ENCODE data around the gene SUSD1.
A peak's percentile ranks its signal among the peaks of the same experiment; 100 is the strongest.

The SUSD1 gene

DNA sequence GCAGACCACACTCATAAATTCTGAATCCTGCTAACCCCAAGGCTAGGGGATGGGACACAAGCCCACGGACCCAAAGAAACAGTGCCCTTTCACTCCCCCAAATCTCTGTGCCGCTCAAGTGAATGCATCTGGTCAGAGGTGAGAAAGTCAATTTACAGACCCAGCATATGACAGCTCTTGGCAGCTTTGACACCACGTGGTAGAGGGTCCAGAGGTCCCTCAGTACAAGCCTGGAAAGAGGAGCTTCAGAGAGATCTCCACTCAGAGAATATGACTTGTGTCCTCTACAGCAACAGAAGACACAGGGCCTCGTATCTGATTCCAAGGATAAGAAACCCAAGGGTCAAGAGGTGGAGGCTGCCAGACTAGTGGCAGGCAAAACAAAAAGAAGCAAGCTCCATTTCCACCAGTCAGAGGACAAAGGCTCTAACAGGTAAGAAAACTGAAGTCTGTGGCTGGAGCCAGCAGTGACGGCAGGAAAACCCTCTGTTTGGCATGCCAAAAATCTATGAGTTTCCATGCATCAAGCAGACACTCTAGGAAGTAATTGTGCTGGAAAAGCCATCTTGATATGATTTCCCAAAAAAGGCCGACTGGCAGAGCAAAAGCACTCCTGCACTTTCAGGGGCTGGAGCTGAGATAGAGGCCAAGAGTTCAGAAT lies 139.8 kb downstream of the SUSD1 start:
- Mint-ChIP-seq H3K27ac (peak overlapping the region; percentile 61), H3K9me3 (peaks cover 2% of the 10 kb centered on the region), H3K36me3 (no peaks in the 10 kb centered on the region), H3K4me3 (peak overlapping the region; percentile 24), H3K27me3 (no peaks in the 10 kb centered on the region), H3K4me1 (peaks cover 62% of the 10 kb centered on the region)
- DNase-seq (ENCODE audit: low spot score in 2 of 2) (no peak), ATAC-seq (ENCODE audit: low read depth) (no peak)

- H3K9me3 Mint-ChIP-seq: peaks cover 2% of the 10 kb centered on the region
- peaks cover 63% of the 10 kb centered on the region for H3K4me1 Mint-ChIP-seq
- no peak for DNase-seq (ENCODE audit: low spot score in 2 of 2)
- peak overlapping the region; percentile 0 for H3K27ac Mint-ChIP-seq
- ATAC-seq (ENCODE audit: low read depth): no peak
- no peak overlapping the region for H3K4me3 Mint-ChIP-seq
- no peaks in the 10 kb centered on the region for H3K27me3 Mint-ChIP-seq
- H3K36me3 Mint-ChIP-seq: no peaks in the 10 kb centered on the region
Observed at GRCh38 chr9:112034216-112034611, 140.9 kb downstream of the SUSD1 start.

DNA sequence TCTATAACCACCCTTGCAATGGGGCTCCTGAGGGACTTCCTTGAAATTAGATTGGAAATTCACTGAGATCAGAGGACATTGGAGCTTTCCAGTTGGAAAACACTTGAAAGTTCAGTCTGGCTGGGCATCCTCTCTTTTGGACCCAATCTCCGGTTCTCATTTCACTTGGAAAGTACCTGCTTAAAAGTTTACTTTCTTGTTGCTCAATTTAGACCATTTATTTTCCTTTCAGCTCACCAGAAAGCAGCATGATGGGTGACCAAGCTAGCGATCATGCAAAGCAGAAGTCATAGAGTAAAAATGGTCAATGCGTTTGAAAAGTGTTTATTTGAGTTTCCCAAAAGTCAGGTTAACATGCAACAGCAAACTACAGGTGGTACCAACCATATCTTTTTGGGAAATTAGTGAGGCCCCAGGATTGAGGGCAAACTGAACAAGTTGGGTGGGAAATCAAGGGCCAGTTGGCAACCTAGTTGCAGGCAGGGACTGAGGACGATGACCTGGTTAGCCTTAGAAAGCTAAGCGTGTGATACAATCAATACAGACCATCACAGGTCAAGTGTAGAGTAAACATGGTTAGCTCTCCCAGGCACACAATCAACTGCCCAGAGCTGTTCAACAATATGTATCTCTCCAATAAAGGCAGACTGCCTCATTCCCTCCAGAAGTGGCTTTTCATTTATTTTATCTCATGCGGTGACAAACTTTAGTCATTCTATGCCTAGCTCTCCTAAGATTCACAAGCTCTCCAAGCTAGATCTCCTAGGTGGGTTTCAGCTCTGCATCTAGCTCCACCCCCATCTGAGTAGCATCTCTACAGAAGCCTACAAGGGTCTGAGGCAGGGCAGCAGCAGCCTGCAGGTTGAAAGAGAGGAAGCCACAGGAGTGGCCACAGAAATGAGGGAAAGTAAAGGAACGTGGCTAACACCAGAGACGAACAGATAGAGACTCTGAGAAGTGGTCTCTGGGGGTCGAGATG lies 141.6 kb downstream of the SUSD1 start:
- no peaks in the 10 kb centered on the region for H3K27me3 Mint-ChIP-seq
- no peaks in the 10 kb centered on the region for H3K36me3 Mint-ChIP-seq
- peak overlapping the region; percentile 0 for H3K27ac Mint-ChIP-seq
- H3K4me3 Mint-ChIP-seq: peak overlapping the region; percentile 24
- ATAC-seq (ENCODE audit: low read depth): no peak
- H3K9me3 Mint-ChIP-seq: peaks cover 2% of the 10 kb centered on the region
- H3K4me1 Mint-ChIP-seq: peaks cover 69% of the 10 kb centered on the region
- DNase-seq (ENCODE audit: low spot score in 2 of 2): no peak

- H3K4me1 Mint-ChIP-seq: peaks cover 69% of the 10 kb centered on the region
- H3K27ac Mint-ChIP-seq: peak overlapping the region; percentile 92
- H3K9me3 Mint-ChIP-seq: peaks cover 2% of the 10 kb centered on the region
- no peaks in the 10 kb centered on the region for H3K27me3 Mint-ChIP-seq
- no peak for ATAC-seq (ENCODE audit: low read depth)
- H3K36me3 Mint-ChIP-seq: no peaks in the 10 kb centered on the region
- H3K4me3 Mint-ChIP-seq: no peak overlapping the region
- no peak for DNase-seq (ENCODE audit: low spot score in 2 of 2)
Observed at GRCh38 chr9:112032743-112033142, 142.4 kb downstream of the SUSD1 start.

- Mint-ChIP-seq H3K27me3 (no peaks in the 10 kb centered on the region), H3K4me3 (peak overlapping the region; percentile 73), H3K27ac (peak overlapping the region; percentile 92), H3K36me3 (no peaks in the 10 kb centered on the region), H3K4me1 (peaks cover 62% of the 10 kb centered on the region), H3K9me3 (peaks cover 2% of the 10 kb centered on the region)
- ATAC-seq (ENCODE audit: low read depth) (peak; percentile 56), DNase-seq (ENCODE audit: low spot score in 2 of 2) (no peak)
Observed at GRCh38 chr9:112032009-112032408, 143.1 kb downstream of the SUSD1 start.

- peaks cover 2% of the 10 kb centered on the region for H3K9me3 Mint-ChIP-seq
- no peaks in the 10 kb centered on the region for H3K27me3 Mint-ChIP-seq
- peak overlapping the region; percentile 73 for H3K4me3 Mint-ChIP-seq
- H3K4me1 Mint-ChIP-seq: peaks cover 61% of the 10 kb centered on the region
- peak overlapping the region; percentile 92 for H3K27ac Mint-ChIP-seq
- no peaks in the 10 kb centered on the region for H3K36me3 Mint-ChIP-seq
- ATAC-seq (ENCODE audit: low read depth) (peak; percentile 59), DNase-seq (ENCODE audit: low spot score in 2 of 2) (no peak)
Observed at GRCh38 chr9:112031400-112031799, 143.7 kb downstream of the SUSD1 start.

DNA sequence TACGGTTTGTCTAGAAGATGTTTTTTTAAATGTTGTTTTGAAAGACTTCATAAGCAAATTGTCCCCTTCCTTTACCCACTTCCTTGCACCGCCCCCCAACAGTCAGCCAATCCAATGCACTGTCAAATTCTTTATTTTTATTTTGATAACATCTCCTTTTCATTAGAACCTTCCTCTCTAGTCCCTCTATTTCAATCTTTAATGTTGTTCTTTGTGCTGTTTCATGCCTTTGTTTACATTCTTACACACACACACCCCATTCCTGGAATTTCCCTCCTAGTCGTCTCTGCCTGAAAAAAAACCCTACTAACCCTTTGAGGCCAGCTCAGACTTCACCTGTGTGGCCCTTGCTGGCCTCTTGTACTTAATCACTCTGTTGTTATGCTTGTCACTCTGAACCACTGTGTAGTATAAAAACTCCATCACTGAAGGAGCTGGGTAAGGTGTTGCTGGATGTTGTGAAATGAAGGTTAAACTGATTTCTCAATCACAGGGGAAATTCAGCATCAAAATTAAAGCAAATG lies 145.1 kb downstream of the SUSD1 start:
- ATAC-seq (ENCODE audit: low read depth): peak; percentile 49
- H3K4me3 Mint-ChIP-seq: peak overlapping the region; percentile 47
- DNase-seq (ENCODE audit: low spot score in 2 of 2): no peak

DNA sequence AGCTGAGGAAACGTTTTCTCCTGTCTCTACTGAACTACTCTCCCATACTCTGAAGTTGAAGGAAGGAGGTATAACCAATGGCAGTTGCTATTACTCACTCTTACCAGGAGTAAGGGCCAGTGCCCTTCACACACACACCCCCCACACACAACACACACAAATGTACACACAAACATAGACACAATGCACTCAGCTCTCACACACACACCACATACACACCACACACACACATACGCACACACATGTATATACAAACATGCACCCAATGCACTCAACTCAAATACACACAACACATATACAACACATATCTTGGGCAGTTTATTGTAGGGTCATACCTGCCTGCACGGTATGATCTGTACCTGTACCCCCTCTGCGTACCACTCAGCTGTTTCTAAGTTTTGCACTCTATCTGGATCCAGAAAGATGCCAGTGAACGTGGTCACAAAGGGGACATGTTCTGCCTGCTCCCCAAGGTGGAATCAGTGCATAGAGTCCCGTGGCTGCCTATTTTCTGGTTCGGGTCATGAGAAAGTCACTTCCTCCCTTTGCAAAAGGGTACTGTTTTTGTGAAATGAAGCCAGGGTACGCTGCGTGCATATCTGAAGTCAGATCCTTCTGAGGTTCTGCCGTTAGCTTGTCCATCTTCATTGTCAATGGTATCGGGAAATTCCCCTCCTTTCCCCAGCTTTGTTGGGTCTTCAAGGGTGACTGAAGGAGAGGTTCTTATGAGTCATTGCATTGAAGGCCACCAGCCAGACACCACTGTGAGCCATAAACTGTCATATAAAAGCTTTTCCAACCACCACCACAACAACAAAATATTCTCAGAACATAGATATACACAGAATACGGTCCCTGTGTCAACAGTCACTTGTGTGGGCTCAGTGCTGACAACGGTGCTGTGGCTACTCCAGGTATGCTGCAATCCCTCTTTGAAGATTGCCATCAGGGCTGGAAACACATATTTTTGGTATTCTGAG lies 146.6 kb downstream of the SUSD1 start:
- H3K27me3 Mint-ChIP-seq: no peaks in the 10 kb centered on the region
- no peaks in the 10 kb centered on the region for H3K36me3 Mint-ChIP-seq
- DNase-seq (ENCODE audit: low spot score in 2 of 2) (no peak), ATAC-seq (ENCODE audit: low read depth) (peak; percentile 21)
- peak overlapping the region; percentile 1 for H3K27ac Mint-ChIP-seq
- H3K4me1 Mint-ChIP-seq: peaks cover 38% of the 10 kb centered on the region
- peak overlapping the region; percentile 21 for H3K4me3 Mint-ChIP-seq
- H3K9me3 Mint-ChIP-seq: peaks cover 2% of the 10 kb centered on the region

More for the DNA sequence above, 145.1 kb downstream of the SUSD1 start:
- Mint-ChIP-seq H3K27ac (peak overlapping the region; percentile 92), H3K4me1 (peaks cover 50% of the 10 kb centered on the region), H3K9me3 (peaks cover 2% of the 10 kb centered on the region), H3K27me3 (no peaks in the 10 kb centered on the region), H3K36me3 (no peaks in the 10 kb centered on the region)

- peaks cover 28% of the 10 kb centered on the region for H3K4me1 Mint-ChIP-seq
- no peaks in the 10 kb centered on the region for H3K27me3 Mint-ChIP-seq
- no peaks in the 10 kb centered on the region for H3K36me3 Mint-ChIP-seq
- H3K4me3 Mint-ChIP-seq: no peak overlapping the region
- no peaks in the 10 kb centered on the region for H3K9me3 Mint-ChIP-seq
- DNase-seq (ENCODE audit: low spot score in 2 of 2) (no peak), ATAC-seq (ENCODE audit: low read depth) (no peak)
- H3K27ac Mint-ChIP-seq: no peak overlapping the region
Observed at GRCh38 chr9:112025850-112026249, 149.2 kb downstream of the SUSD1 start.

GRCh38 chr9:112021742-112022141 lies 153.4 kb downstream of the SUSD1 start:
- Mint-ChIP-seq H3K36me3 (no peaks in the 10 kb centered on the region), H3K9me3 (no peaks in the 10 kb centered on the region), H3K4me1 (peaks cover 13% of the 10 kb centered on the region), H3K27ac (no peak overlapping the region), H3K27me3 (no peaks in the 10 kb centered on the region), H3K4me3 (no peak overlapping the region)
- DNase-seq (ENCODE audit: low spot score in 2 of 2) (no peak), ATAC-seq (ENCODE audit: low read depth) (no peak)

DNA sequence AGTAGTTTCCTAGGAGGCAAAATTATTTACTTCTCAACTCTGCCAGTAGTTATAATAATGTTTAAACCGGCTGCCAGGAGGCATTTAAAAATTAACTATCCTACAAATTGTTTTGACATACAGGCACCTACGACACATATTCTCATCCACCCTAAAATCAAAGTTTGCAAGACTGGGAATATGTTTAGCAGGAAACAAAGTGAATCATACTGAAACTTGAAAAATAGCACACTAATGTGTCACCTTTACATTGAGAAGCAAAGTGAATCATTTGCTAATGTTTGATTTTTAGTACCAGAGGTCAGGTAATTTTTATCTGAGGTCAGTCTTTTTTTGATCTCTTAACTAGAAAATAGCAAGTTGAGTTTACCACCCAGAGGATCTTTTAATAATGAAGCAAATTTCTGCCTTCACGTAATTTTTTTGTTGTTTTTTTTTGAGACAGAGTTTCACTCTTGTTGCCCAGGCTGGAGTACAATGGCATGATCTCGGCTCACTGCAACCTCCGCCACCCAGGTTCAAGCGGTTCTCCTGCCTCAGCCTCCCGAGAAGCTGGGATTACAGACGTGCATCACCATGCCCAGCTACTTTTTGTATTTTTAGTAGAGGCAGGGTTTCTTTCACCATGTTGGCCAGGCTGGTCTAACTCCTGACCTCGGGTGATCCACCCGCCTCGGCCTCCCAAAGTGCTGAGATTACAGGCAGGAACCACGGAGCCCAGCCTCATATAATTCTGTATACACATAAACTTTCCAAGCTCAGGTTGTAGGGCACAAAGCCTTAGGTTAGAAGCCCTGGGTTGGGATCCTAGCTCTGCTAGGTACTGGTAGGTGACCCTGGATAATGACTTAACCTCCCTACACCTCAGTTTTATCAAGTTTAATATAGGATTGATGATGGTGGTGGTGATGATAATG lies 154.2 kb downstream of the SUSD1 start:
- no peaks in the 10 kb centered on the region for H3K36me3 Mint-ChIP-seq
- no peak overlapping the region for H3K27ac Mint-ChIP-seq
- ATAC-seq (ENCODE audit: low read depth): no peak
- no peak for DNase-seq (ENCODE audit: low spot score in 2 of 2)
- H3K4me1 Mint-ChIP-seq: peaks cover 13% of the 10 kb centered on the region
- H3K4me3 Mint-ChIP-seq: peak overlapping the region; percentile 21
- no peaks in the 10 kb centered on the region for H3K27me3 Mint-ChIP-seq
- no peaks in the 10 kb centered on the region for H3K9me3 Mint-ChIP-seq

- Mint-ChIP-seq H3K27me3 (no peaks in the 10 kb centered on the region), H3K27ac (no peak overlapping the region), H3K4me3 (no peak overlapping the region), H3K9me3 (no peaks in the 10 kb centered on the region), H3K36me3 (no peaks in the 10 kb centered on the region), H3K4me1 (peaks cover 21% of the 10 kb centered on the region)
- ATAC-seq (ENCODE audit: low read depth): no peak
- no peak for DNase-seq (ENCODE audit: low spot score in 2 of 2)
Observed at GRCh38 chr9:112017878-112018277, 157.2 kb downstream of the SUSD1 start.

All from memory B cell (primary cell).